ENCODE measurements around the gene NCEH1.

DNA sequence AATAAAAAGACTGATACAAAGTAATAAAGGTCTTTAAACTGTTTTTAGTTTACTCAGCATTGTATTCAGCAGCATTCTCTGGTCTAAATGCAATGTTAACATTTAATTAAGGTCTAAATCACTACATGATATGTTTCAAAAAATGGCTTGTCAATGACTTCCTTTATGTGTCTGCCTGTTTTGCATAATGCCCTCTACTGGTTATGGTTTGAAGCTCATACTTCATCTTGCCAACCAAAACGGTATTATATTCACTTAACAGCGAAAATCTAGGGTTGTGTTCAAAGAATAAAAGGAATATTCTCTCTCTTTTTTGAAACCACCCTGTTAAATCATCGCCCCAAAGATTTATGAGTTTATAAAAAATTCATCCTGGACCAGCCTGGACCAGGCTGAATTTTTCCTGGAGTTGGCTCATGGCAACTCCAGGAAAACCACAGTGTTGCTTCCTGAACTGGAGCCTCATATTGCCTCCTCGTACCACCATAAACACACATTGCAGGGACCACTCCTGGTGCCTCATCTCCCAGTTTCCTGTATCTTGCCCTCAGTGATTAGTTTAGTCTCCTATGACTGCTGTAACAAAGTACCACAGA lies 6.7 kb upstream of the NCEH1 start:
- TF ChIP-seq, protein P1, sequence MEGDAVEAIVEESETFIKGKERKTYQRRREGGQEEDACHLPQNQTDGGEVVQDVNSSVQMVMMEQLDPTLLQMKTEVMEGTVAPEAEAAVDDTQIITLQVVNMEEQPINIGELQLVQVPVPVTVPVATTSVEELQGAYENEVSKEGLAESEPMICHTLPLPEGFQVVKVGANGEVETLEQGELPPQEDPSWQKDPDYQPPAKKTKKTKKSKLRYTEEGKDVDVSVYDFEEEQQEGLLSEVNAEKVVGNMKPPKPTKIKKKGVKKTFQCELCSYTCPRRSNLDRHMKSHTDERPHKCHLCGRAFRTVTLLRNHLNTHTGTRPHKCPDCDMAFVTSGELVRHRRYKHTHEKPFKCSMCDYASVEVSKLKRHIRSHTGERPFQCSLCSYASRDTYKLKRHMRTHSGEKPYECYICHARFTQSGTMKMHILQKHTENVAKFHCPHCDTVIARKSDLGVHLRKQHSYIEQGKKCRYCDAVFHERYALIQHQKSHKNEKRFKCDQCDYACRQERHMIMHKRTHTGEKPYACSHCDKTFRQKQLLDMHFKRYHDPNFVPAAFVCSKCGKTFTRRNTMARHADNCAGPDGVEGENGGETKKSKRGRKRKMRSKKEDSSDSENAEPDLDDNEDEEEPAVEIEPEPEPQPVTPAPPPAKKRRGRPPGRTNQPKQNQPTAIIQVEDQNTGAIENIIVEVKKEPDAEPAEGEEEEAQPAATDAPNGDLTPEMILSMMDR (IDR thresholded peaks at IDR 0.05): no peak
- TF ChIP-seq CREB1 (CRISPR knock-in tag; IDR thresholded peaks at IDR 0.05) (no peak), JUN (CRISPR knock-in tag; IDR thresholded peaks at IDR 0.05) (no peak), ELF4 (CRISPR knock-in tag; IDR thresholded peaks at IDR 0.05; ENCODE audit: low read depth) (no peak), FOXK1 (CRISPR knock-in tag; IDR thresholded peaks at IDR 0.05) (no peak), ZNF317 (CRISPR knock-in tag; IDR thresholded peaks at IDR 0.05; ENCODE audit: borderline replicate concordance, low read depth) (no peak), PRRX2 (CRISPR knock-in tag; IDR thresholded peaks at IDR 0.05) (no peak)
- TF ChIP-seq, protein P2, sequence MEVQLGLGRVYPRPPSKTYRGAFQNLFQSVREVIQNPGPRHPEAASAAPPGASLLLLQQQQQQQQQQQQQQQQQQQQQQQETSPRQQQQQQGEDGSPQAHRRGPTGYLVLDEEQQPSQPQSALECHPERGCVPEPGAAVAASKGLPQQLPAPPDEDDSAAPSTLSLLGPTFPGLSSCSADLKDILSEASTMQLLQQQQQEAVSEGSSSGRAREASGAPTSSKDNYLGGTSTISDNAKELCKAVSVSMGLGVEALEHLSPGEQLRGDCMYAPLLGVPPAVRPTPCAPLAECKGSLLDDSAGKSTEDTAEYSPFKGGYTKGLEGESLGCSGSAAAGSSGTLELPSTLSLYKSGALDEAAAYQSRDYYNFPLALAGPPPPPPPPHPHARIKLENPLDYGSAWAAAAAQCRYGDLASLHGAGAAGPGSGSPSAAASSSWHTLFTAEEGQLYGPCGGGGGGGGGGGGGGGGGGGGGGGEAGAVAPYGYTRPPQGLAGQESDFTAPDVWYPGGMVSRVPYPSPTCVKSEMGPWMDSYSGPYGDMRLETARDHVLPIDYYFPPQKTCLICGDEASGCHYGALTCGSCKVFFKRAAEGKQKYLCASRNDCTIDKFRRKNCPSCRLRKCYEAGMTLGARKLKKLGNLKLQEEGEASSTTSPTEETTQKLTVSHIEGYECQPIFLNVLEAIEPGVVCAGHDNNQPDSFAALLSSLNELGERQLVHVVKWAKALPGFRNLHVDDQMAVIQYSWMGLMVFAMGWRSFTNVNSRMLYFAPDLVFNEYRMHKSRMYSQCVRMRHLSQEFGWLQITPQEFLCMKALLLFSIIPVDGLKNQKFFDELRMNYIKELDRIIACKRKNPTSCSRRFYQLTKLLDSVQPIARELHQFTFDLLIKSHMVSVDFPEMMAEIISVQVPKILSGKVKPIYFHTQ (CRISPR knock-in tag; IDR thresholded peaks at IDR 0.05): no peak
- TF ChIP-seq, protein P3, sequence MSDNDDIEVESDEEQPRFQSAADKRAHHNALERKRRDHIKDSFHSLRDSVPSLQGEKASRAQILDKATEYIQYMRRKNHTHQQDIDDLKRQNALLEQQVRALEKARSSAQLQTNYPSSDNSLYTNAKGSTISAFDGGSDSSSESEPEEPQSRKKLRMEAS (CRISPR knock-in tag; IDR thresholded peaks at IDR 0.05): no peak
